ENCODE data around the gene BLID.

- TF ChIP-seq, protein P1, sequence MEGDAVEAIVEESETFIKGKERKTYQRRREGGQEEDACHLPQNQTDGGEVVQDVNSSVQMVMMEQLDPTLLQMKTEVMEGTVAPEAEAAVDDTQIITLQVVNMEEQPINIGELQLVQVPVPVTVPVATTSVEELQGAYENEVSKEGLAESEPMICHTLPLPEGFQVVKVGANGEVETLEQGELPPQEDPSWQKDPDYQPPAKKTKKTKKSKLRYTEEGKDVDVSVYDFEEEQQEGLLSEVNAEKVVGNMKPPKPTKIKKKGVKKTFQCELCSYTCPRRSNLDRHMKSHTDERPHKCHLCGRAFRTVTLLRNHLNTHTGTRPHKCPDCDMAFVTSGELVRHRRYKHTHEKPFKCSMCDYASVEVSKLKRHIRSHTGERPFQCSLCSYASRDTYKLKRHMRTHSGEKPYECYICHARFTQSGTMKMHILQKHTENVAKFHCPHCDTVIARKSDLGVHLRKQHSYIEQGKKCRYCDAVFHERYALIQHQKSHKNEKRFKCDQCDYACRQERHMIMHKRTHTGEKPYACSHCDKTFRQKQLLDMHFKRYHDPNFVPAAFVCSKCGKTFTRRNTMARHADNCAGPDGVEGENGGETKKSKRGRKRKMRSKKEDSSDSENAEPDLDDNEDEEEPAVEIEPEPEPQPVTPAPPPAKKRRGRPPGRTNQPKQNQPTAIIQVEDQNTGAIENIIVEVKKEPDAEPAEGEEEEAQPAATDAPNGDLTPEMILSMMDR (IDR thresholded peaks at IDR 0.05; ENCODE audit: insufficient read depth, low read depth, low read length): no peak
- TF ChIP-seq EZH2 (IDR thresholded peaks at IDR 0.05; ENCODE audit: insufficient read depth, low read length): no peak
Measured at GRCh38 chr11:122159861-122160260, 43.8 kb upstream of the BLID start.
